Activated CD4-positive, alpha-beta T cell treated with anti-CD3 and anti-CD28 coated beads, Interleukin-2, amount 10 ng/mL, durations not matched to agents 24 days and 14 days (primary cell): ENCODE results near the gene NELFB. TPM values are rescaled to one million over a fixed set of nuclear protein-coding genes. Genes with fewer than 3 reads are reported as not detected.
"Not testable (repeated sequence)": the region's sequence is repeated elsewhere in the genome, so short reads cannot be mapped to it uniquely, and the experiment has no call there.

Experiments used
- DNase-seq: peaks from one replicate; pipeline ENCODE4 v3.0.0; 2022
- H3K27ac Mint-ChIP-seq: one replicate; pipeline ENCODE4 v1.8.0; 2022; ENCODE audit warnings: mild to moderate bottlenecking, mixed read lengths
- H3K27me3 Mint-ChIP-seq: one replicate; pipeline ENCODE4 v1.8.0; 2022; ENCODE audit warnings: mixed read lengths
- H3K36me3 Mint-ChIP-seq: one replicate; pipeline ENCODE4 v1.8.0; 2022; ENCODE audit warnings: low read depth, mild to moderate bottlenecking, mixed read lengths
- H3K4me1 Mint-ChIP-seq: one replicate; pipeline ENCODE4 v1.8.0; 2021; ENCODE audit warnings: mixed read lengths
- H3K4me3 Mint-ChIP-seq: one replicate; pipeline ENCODE4 v1.8.0; 2022; ENCODE audit warnings: mild to moderate bottlenecking, moderate library complexity, mixed read lengths
- H3K9me3 Mint-ChIP-seq: one replicate; pipeline ENCODE4 v1.8.0; 2021; ENCODE audit warnings: mixed read lengths
- intact Hi-C: fragments of 100-400 bp; cut with micrococcal nuclease; formaldehyde crosslinking; loops from one replicate; pipeline ENCODE4 v1.15.1; 2023
- total RNA-seq: library from RNA; stranded (reverse); gene quantifications from 2 replicates; pipeline ENCODE4 v1.2.3, GENCODE V29; 2022

The NELFB gene
- total RNA-seq, 1 donor from 2014 or later: 75.3 TPM

DNA sequence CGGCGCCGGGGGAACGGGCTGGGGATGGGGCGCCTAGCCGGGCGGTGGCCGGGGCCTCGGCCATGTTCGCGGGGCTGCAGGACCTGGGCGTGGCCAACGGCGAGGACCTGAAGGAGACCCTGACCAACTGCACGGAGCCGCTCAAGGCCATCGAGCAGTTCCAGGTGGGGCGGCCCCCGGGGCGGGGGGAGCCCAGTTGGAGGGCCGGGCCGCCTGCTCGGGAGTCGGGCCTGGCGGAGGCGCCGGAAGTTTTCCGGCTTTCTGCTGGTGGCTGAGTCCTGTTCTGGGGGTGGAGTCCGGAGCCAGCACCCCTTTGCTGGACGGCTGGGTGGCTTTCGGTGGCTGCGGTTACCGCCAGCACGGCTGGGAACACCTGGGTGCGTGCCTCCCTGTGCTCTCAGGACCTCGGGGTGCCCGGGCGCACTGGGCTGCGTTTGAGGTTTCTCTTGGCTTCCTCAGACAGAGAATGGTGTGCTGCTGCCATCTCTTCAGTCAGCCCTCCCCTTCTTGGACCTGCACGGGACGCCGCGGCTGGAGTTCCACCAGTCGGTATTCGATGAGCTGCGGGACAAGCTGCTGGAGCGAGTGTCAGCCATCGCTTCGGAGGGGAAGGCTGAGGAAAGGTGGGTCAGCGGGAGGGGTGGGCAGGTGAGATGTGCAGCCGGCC lies 454 bp downstream of the NELFB start:
- peak overlapping the region; percentile 84 for H3K27ac Mint-ChIP-seq
- no peaks in the 10 kb centered on the region for H3K9me3 Mint-ChIP-seq
- H3K4me3 Mint-ChIP-seq: peak overlapping the region; percentile 87
- H3K4me1 Mint-ChIP-seq: peaks cover 13% of the 10 kb centered on the region
- intact Hi-C loops: loop anchor here (1.0 kb wide), 1 partner anchor 14 kb away; the partner anchor contains the start of gene TUBB4B
- peaks cover 1% of the 10 kb centered on the region for H3K27me3 Mint-ChIP-seq
- H3K36me3 Mint-ChIP-seq: peaks cover 12% of the 10 kb centered on the region
- no peak for DNase-seq

DNA sequence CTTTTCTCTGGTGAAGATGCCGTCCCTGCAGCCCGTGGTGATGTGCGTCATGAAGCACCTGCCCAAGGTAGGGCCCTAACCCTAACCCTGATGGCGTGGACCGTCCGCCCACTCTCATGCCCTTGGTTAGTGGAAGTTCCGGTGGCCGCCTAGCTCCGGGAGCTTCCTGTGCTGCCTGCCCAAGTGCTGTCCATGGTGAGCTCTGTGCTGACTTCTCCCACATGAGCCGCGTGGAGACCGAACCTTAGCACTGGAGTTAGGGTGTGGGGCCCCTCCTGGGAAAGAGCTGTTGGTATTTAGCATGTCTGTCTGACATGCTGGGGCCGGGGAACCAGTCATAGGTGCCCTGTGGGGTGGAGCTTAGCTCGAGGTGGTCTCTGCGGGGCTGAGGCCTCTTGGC lies 1.2 kb downstream of the NELFB start:
- H3K9me3 Mint-ChIP-seq: no peaks in the 10 kb centered on the region
- H3K4me1 Mint-ChIP-seq: peaks cover 13% of the 10 kb centered on the region
- intact Hi-C loops: no loop called here

DNA sequence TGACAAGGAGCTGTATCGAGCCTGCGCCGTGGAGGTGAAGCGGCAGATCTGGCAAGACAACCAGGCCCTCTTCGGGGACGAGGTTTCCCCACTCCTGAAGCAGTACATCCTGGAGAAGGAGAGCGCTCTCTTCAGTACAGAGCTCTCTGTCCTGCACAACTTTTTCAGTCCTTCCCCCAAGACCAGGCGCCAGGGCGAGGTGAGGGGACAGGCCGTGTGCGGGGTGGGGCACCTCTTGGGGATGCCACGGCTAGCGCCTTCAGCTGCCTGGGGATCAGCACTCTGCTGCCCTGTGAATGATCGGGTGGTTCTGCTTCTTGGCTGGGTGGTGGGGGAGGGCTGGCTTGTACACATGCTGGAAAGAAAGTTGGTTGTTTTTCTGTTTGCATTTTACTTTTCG lies 1.7 kb downstream of the NELFB start:
- H3K27me3 Mint-ChIP-seq: peaks cover 1% of the 10 kb centered on the region
- intact Hi-C loops: no loop called here
- peaks cover 13% of the 10 kb centered on the region for H3K4me1 Mint-ChIP-seq
- no peak for DNase-seq
- no peaks in the 10 kb centered on the region for H3K9me3 Mint-ChIP-seq
- no peak overlapping the region for H3K27ac Mint-ChIP-seq
- H3K4me3 Mint-ChIP-seq: peak overlapping the region; percentile 87
- peaks cover 15% of the 10 kb centered on the region for H3K36me3 Mint-ChIP-seq

More for the DNA sequence above, 1.2 kb downstream of the NELFB start:
- peaks cover 1% of the 10 kb centered on the region for H3K27me3 Mint-ChIP-seq
- no peak overlapping the region for H3K27ac Mint-ChIP-seq
- H3K4me3 Mint-ChIP-seq: peak overlapping the region; percentile 87
- H3K36me3 Mint-ChIP-seq: peaks cover 12% of the 10 kb centered on the region
- DNase-seq: no peak

DNA sequence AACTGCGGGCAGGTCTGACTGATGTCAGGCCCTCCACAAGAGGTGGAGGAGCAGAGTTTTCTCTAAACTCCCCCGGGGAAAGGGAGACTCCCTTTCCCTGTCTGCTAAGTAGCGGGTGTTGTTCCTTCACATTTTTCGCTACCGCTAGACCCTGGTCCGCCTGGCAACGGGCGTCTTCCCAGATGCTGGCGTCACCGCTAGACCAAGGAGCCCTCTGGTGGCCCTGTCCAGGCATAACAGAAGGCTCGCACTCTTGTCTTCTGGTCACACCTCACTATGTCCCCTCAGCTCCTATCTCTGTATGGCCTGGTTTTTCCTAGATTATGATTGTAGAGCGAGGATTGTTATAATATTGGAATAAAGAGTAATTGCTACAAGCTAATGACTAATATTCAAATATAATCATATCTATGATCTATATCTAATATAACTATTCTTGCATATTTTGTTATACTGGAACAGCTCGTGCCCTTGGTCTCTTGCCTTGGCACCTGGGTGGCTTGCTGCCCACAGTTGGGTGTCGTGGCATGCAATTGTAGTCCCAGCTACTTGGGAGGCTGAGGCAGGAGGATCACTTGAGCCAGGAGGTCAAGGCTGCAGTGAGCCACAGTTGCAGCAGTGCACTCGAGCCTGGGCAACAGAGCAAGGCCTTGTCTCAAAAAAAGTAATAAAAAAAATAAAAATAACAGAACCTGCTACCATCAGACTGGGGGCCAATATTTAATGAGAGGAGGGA lies 7.2 kb downstream of the NELFB start:
- DNase-seq, H3K9me3 Mint-ChIP-seq, H3K27ac Mint-ChIP-seq, H3K4me3 Mint-ChIP-seq, H3K27me3 Mint-ChIP-seq, intact Hi-C loops, H3K4me1 Mint-ChIP-seq: not testable (repeated sequence)
- peaks cover 28% of the 10 kb centered on the region for H3K36me3 Mint-ChIP-seq

DNA sequence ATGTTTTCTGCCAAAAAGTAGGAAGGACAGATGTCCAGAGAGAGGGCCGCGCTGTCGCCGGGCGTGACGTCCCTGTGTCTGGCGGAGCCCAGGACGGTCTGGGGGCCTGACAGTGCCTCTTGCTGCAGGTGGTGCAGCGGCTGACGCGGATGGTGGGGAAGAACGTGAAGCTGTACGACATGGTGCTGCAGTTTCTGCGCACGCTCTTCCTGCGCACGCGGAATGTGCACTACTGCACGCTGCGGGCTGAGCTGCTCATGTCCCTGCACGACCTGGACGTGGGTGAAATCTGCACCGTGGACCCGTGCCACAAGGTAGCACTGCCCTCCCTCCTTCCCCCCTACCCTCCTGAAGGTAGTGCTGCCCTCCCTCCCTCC lies 7.8 kb downstream of the NELFB start:
- Mint-ChIP-seq H3K36me3 (peaks cover 34% of the 10 kb centered on the region), H3K27ac (no peak overlapping the region), H3K4me1 (no peaks in the 10 kb centered on the region), H3K4me3 (no peak overlapping the region), H3K27me3 (no peaks in the 10 kb centered on the region), H3K9me3 (no peaks in the 10 kb centered on the region)
- intact Hi-C loops: no loop called here
- no peak for DNase-seq

DNA sequence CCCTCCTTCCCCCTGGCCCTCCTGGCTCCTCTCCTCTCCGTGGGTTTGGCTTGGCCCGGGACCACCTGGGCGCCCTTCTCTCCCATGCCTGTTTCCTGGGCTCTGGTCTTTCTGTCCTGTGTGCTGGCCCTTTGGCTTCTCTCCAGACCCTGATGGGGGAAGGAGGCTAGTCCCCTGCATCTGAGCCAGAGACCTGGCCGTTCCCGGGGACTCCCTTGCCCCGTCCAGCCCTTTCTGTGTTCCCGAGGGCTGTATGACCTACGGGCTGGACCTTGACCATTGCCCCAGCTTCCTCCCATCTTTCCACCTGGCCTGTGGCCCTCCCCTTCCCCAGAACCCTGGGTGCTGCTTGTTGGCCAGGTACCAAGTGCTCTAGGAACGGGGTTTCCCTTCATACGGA lies 8.4 kb downstream of the NELFB start:
- no peaks in the 10 kb centered on the region for H3K27me3 Mint-ChIP-seq
- H3K4me1 Mint-ChIP-seq: no peaks in the 10 kb centered on the region
- H3K36me3 Mint-ChIP-seq: peaks cover 37% of the 10 kb centered on the region
- H3K27ac Mint-ChIP-seq: no peak overlapping the region
- H3K4me3 Mint-ChIP-seq: no peak overlapping the region
- H3K9me3 Mint-ChIP-seq: no peaks in the 10 kb centered on the region
- intact Hi-C loops: no loop called here
- DNase-seq: no peak

DNA sequence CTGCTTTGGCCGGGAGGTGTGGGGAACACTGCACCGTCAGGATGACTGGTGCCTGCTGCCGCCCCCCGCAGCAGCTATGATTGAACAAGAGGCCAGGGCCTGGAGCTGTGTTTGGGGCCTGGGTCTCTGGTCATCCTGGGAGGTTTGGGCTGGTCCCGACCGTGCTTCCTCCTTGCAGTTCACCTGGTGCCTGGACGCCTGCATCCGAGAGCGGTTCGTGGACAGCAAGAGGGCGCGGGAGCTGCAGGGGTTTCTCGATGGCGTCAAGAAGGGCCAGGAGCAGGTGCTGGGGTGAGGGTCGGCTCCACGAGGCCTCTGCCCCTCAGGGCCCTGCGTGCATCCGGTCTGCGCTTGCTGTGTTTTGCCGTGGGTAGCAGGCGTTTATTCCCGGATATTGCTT lies 8.9 kb downstream of the NELFB start:
- intact Hi-C loops: no loop called here
- H3K36me3 Mint-ChIP-seq: peaks cover 36% of the 10 kb centered on the region
- DNase-seq: no peak
- no peak overlapping the region for H3K4me3 Mint-ChIP-seq
- H3K9me3 Mint-ChIP-seq: no peaks in the 10 kb centered on the region
- no peaks in the 10 kb centered on the region for H3K27me3 Mint-ChIP-seq
- no peaks in the 10 kb centered on the region for H3K4me1 Mint-ChIP-seq
- H3K27ac Mint-ChIP-seq: no peak overlapping the region

DNA sequence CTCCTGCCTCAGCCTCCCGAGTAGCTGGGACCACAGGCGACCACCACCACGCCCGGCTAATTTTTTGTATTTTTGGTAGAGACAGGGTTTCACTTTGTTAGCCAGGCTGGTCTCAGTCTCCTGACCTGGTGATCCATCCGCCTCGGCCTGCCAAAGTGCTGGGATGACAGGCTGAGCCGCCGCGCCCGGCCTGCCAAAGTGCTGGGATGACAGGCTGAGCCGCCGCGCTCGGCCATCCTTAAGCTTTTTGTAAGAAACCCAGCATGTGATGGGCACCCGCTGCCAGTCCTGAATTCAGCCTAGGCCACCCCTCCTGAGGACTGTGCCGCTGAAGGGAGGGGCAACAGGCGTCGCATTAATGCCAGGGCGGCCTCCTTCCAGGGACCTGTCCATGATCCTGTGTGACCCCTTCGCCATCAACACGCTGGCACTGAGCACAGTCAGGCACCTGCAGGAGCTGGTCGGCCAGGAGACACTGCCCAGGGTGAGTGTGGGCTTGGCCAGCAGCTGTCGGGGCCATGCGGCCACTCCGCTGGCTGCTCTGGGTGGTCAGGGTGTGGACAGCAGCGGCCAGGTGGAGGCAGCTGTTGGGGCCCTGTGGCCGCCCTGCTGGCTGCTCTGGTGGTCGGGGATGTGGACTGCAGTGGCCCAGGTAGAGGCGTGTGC lies 10.5 kb downstream of the NELFB start:
- Mint-ChIP-seq H3K4me3 (no peak overlapping the region), H3K9me3 (no peaks in the 10 kb centered on the region), H3K27ac (no peak overlapping the region), H3K27me3 (no peaks in the 10 kb centered on the region), H3K36me3 (peaks cover 34% of the 10 kb centered on the region), H3K4me1 (no peaks in the 10 kb centered on the region)
- no peak for DNase-seq
- intact Hi-C loops: no loop called here

DNA sequence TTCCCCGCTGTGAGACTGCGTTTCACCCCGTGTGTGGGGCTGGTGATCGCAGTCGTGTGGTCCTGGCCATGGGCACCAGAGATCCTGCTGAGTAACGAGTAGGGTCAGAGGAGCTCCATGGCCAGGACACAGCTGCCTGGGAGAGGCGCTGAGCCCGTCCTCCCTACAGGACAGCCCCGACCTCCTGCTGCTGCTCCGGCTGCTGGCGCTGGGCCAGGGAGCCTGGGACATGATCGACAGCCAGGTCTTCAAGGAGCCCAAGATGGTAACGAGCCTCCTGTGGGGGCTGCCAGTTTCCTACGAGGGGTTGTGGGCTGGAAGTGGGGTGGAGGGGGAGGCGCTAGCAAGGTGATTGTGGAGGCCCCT lies 11.0 kb downstream of the NELFB start:
- Mint-ChIP-seq H3K27ac (no peak overlapping the region), H3K4me1 (no peaks in the 10 kb centered on the region), H3K36me3 (peaks cover 36% of the 10 kb centered on the region), H3K9me3 (no peaks in the 10 kb centered on the region), H3K27me3 (no peaks in the 10 kb centered on the region), H3K4me3 (no peak overlapping the region)
- DNase-seq: no peak
- intact Hi-C loops: no loop called here

DNA sequence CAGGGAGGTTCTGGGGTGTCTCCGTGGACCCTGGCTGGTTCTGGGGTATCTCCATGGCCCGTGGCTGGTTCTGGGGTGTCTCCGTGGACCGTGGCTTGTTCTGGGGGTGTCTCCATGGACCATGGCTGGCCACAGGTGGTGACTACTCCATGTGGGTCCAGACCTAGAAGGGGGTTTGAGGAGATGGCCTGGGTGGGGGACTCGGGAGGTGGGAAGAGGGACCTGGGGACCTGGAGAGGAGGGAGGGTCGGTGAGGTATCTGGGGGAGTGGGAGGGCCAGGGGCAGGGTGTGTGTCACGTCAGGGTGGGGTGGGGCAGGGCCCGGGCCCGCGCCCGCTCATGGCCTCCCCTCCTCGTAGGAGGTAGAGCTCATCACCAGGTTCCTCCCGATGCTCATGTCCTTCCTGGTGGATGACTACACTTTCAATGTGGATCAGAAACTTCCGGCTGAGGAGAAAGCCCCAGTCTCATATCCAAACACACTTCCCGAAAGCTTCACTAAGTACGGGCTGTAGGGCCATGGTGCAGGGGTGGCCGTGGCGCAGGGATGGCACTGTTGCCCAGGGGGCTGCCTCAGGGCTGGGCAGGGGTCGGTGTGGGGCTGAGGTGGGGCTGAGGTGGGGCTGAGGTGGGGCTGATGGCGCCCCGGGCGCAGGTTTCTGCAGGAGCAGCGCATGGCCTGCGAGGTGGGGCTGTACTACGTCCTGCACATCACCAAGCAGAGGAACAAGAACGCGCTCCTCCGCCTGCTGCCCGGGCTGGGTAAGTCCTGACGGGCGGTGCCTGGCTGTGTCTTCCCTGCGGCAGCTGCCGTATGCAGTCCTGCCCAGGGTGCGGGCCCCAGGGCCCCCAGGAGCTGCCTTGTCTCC lies 11.7 kb downstream of the NELFB start:
- Mint-ChIP-seq H3K27ac (no peak overlapping the region), H3K9me3 (no peaks in the 10 kb centered on the region), H3K27me3 (no peaks in the 10 kb centered on the region), H3K4me3 (no peak overlapping the region), H3K36me3 (peaks cover 36% of the 10 kb centered on the region), H3K4me1 (peaks cover 4% of the 10 kb centered on the region)
- intact Hi-C loops: no loop called here
- DNase-seq: no peak

DNA sequence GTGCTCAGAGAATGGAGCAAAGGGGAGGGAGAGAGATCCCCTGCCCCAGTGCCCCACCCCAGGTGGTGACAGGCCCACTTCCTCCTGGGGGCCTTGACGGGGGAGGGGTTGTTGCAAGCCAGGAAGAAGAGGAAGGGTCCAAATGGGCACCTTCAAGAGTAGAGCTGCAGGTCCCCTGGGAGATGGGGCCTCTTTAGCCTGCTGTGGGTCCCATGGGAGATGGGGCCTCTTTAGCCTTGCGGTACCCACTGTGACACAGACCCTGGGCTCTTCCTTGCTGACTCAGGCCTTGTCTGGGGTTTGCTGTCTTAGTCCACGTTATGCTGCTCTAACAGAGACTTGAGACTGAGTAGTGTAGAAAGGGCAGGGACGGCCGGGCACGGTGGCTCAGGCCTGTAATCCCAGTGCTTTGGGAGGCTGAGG lies 12.8 kb downstream of the NELFB start:
- H3K4me1 Mint-ChIP-seq: peaks cover 4% of the 10 kb centered on the region
- no peak overlapping the region for H3K4me3 Mint-ChIP-seq
- no peak overlapping the region for H3K27ac Mint-ChIP-seq
- no peaks in the 10 kb centered on the region for H3K9me3 Mint-ChIP-seq
- peaks cover 35% of the 10 kb centered on the region for H3K36me3 Mint-ChIP-seq
- intact Hi-C loops: no loop called here
- DNase-seq: no peak
- no peaks in the 10 kb centered on the region for H3K27me3 Mint-ChIP-seq

DNA sequence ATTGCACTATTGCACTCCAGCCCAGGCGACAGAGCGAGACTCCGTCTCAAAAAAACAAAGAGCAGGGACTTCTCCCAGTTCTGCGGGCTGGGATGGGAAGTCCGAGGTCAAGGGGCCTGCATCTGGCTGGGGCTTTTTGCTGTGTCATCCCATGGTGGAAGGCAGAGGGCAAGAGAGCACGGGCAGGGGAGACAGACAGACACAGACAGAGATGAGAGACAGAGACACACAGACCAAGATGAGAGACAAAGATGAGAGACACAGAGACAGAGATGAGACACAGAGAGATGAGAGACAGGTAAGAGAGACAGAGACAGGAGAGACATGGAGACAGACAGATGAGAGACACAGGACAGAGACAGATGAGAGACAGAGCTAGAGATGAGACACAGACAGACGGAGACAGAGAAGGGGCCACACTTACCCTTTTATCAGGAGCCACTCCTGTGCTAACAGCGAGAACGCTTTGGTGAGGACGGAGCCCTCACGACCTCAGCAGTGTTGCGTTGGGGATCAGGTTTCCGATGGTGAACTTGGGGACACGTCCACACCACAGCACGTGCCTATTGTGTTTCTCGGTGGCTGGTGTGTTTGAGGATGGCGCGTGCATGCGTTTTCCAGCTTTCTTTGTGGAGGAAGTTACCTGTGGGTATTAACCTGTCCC lies 13.5 kb downstream of the NELFB start:
- intact Hi-C loops: no loop called here
- H3K27ac Mint-ChIP-seq: peak overlapping the region; percentile 4
- no peaks in the 10 kb centered on the region for H3K27me3 Mint-ChIP-seq
- H3K4me1 Mint-ChIP-seq: peaks cover 4% of the 10 kb centered on the region
- H3K4me3 Mint-ChIP-seq: no peak overlapping the region
- no peak for DNase-seq
- H3K9me3 Mint-ChIP-seq: no peaks in the 10 kb centered on the region
- H3K36me3 Mint-ChIP-seq: peaks cover 35% of the 10 kb centered on the region

DNA sequence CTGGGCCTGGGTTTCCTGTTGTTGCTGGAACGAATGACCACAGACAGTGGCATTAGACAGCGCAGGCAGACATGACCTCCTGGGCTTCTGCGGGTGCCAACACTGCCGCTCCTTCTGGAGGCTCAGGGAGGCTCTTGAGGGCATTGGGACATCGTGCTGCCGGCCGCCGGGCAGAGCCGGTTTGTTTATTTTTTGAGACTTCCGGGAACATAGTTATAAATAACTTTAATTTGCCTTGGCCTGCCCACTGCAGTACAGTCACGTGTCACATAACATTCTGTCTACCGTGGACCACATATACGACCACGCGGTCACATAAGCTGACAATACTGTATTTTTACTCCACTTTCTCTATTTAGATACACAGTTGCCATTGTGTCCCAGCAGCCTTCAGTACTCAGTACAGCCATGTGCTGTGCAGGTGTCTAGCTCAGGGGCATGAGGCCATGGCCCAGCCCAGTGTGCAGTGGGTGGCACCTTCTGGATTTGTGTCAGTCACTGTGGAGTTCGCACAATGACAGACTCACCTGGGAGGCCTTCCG lies 14.2 kb downstream of the NELFB start:
- intact Hi-C loops: no loop called here
- no peak for DNase-seq
- H3K27ac Mint-ChIP-seq: no peak overlapping the region
- no peak overlapping the region for H3K4me3 Mint-ChIP-seq
- H3K9me3 Mint-ChIP-seq: no peaks in the 10 kb centered on the region
- peaks cover 31% of the 10 kb centered on the region for H3K36me3 Mint-ChIP-seq
- no peaks in the 10 kb centered on the region for H3K27me3 Mint-ChIP-seq
- H3K4me1 Mint-ChIP-seq: peaks cover 4% of the 10 kb centered on the region
